Stimulated activated CD8-positive, alpha-beta memory T cell treated with anti-CD3 and anti-CD28 coated beads, Interleukin-12 subunit alpha, Interleukin-12 subunit beta, amount 100 ng/mL, for 24 hours (primary cell): ENCODE measurements around the gene GTPBP4.
"Not testable (repeated sequence)": the region's sequence is repeated elsewhere in the genome, so short reads cannot be mapped to it uniquely, and the experiment has no call there.

Source experiments
- DNase-seq: peaks from one replicate; pipeline ENCODE4 v3.0.0-alpha.2; 2020; ENCODE audit errors: extremely low read depth

GTPBP4 gene

GRCh38 chr10:988667-989545 is 672 bp downstream of the GTPBP4 start:
- DNase-seq: no peak

GRCh38 chr10:990808-991207 is 2.6 kb downstream of the GTPBP4 start:
- no peak for DNase-seq

GRCh38 chr10:992467-992866 is 4.2 kb downstream of the GTPBP4 start:
- no peak for DNase-seq

GRCh38 chr10:992871-993270 is 4.6 kb downstream of the GTPBP4 start:
- DNase-seq: no peak

GRCh38 chr10:994836-995558 is 6.8 kb downstream of the GTPBP4 start:
- no peak for DNase-seq

- no peak for DNase-seq
These were observed 7.3 kb downstream of the GTPBP4 start for GRCh38 chr10:995559-995926.

GRCh38 chr10:996031-996430 is 7.8 kb downstream of the GTPBP4 start:
- no peak for DNase-seq

- DNase-seq: no peak
These were observed 9.2 kb downstream of the GTPBP4 start for GRCh38 chr10:997266-998022.

GRCh38 chr10:1002425-1003006 is 14.3 kb downstream of the GTPBP4 start:
- no peak for DNase-seq

- no peak for DNase-seq
These were observed 15.8 kb downstream of the GTPBP4 start for GRCh38 chr10:1003884-1004670.

GRCh38 chr10:1006573-1006972 is 18.3 kb downstream of the GTPBP4 start:
- no peak for DNase-seq

GRCh38 chr10:1007583-1007982 is 19.3 kb downstream of the GTPBP4 start:
- no peak for DNase-seq

- no peak for DNase-seq
These were observed 20.8 kb downstream of the GTPBP4 start for GRCh38 chr10:1009071-1009494.

GRCh38 chr10:1009947-1010346 is 21.7 kb downstream of the GTPBP4 start:
- not testable (repeated sequence) for DNase-seq

- no peak for DNase-seq
These were observed 22.5 kb downstream of the GTPBP4 start for GRCh38 chr10:1010703-1011102.

- DNase-seq: no peak
These were observed 23.5 kb downstream of the GTPBP4 start for GRCh38 chr10:1011696-1012095.

GRCh38 chr10:1015688-1016087 is 27.5 kb downstream of the GTPBP4 start:
- DNase-seq: no peak

GRCh38 chr10:1019362-1019761 is 31.1 kb downstream of the GTPBP4 start:
- DNase-seq: no peak

- DNase-seq: no peak
These were observed 32.2 kb downstream of the GTPBP4 start for GRCh38 chr10:1020460-1020859.

GRCh38 chr10:1020958-1021357 is 32.7 kb downstream of the GTPBP4 start:
- DNase-seq: no peak

- DNase-seq: no peak
These were observed 34.2 kb downstream of the GTPBP4 start for GRCh38 chr10:1022413-1022812.
